H9 (cell line): ENCODE data around the gene LGALS14. TPM values are rescaled to one million over a fixed set of nuclear protein-coding genes. Genes with fewer than 3 reads are reported as not detected.

Source experiments
- DNase-seq: peaks from one replicate; pipeline ENCODE4 v3.0.0-alpha.2; 2017
- H2AFZ ChIP-seq: one replicate; pipeline ENCODE4 v1.6.1; 2013; ENCODE audit warnings: mild to moderate bottlenecking, low read length, control low read depth, moderate library complexity
- H2AK5ac ChIP-seq: 2 replicates; pipeline ENCODE4 v1.6.1; 2013; ENCODE audit warnings: low read length, control low read depth, mixed read lengths; ENCODE audit not compliant: insufficient read length
- H2BK120ac ChIP-seq: one replicate; pipeline ENCODE4 v1.6.1; 2013; ENCODE audit warnings: low read depth, mild to moderate bottlenecking, low read length, control low read depth, inconsistent platforms; ENCODE audit not compliant: poor library complexity, severe bottlenecking
- H2BK12ac ChIP-seq: 2 replicates; pipeline ENCODE4 v1.6.1; 2013; ENCODE audit warnings: low read length, control low read depth, mixed read lengths, low read depth; ENCODE audit not compliant: insufficient read length
- H2BK15ac ChIP-seq: 2 replicates; pipeline ENCODE4 v1.6.1; 2013; ENCODE audit warnings: low read depth, low read length, control low read depth
- H2BK20ac ChIP-seq: one replicate; pipeline ENCODE4 v1.6.1; 2013; ENCODE audit warnings: low read depth, mild to moderate bottlenecking, low read length, control low read depth, inconsistent platforms; ENCODE audit not compliant: poor library complexity, severe bottlenecking
- H2BK5ac ChIP-seq: 2 replicates; pipeline ENCODE4 v1.6.1; 2013; ENCODE audit warnings: low read length, control low read depth, mixed read lengths; ENCODE audit not compliant: insufficient read length
- H3K14ac ChIP-seq: 2 replicates; pipeline ENCODE4 v1.6.1; 2013; ENCODE audit warnings: low read length, control low read depth; ENCODE audit not compliant: insufficient read depth
- H3K18ac ChIP-seq: 2 replicates; pipeline ENCODE4 v1.6.1; 2013; ENCODE audit warnings: low read depth, mild to moderate bottlenecking, mixed read lengths, low read length, control low read depth; ENCODE audit not compliant: insufficient read length
- H3K23ac ChIP-seq: 2 replicates; pipeline ENCODE4 v1.6.1; 2013; ENCODE audit warnings: low read length, control low read depth, mixed read lengths, low read depth; ENCODE audit not compliant: insufficient read length
- H3K23me2 ChIP-seq: 2 replicates; pipeline ENCODE4 v1.6.1; 2013; ENCODE audit warnings: low read depth, mild to moderate bottlenecking, mixed read lengths, low read length, control low read depth; ENCODE audit not compliant: insufficient read length, poor library complexity, severe bottlenecking
- H3K27ac ChIP-seq: 2 replicates; pipeline ENCODE4 v1.5.1; 2013; ENCODE audit warnings: low read length, control low read depth, mixed read lengths, low read depth; ENCODE audit not compliant: insufficient read length
- H3K27me3 ChIP-seq: 2 replicates; pipeline ENCODE4 v1.6.1; 2013; ENCODE audit warnings: low read length, control low read depth, inconsistent platforms; ENCODE audit not compliant: insufficient read depth
- H3K4ac ChIP-seq: 2 replicates; pipeline ENCODE4 v1.6.1; 2013; ENCODE audit warnings: low read depth, mild to moderate bottlenecking, control low read depth, inconsistent platforms, low read length, moderate library complexity
- H3K4me1 ChIP-seq: 2 replicates; pipeline ENCODE4 v1.6.1; 2013; ENCODE audit warnings: low read length, control low read depth, inconsistent platforms; ENCODE audit not compliant: insufficient read depth
- H3K4me2 ChIP-seq: 2 replicates; pipeline ENCODE4 v1.6.1; 2013; ENCODE audit warnings: low read length, control low read depth, mixed read lengths; ENCODE audit not compliant: insufficient read length, insufficient read depth
- H3K56ac ChIP-seq: 2 replicates; pipeline ENCODE4 v1.6.1; 2013; ENCODE audit warnings: low read depth, mild to moderate bottlenecking, mixed read lengths, low read length, control low read depth; ENCODE audit not compliant: insufficient read length
- H3K79me1 ChIP-seq: 2 replicates; pipeline ENCODE4 v1.6.1; 2013; ENCODE audit warnings: low read depth, mild to moderate bottlenecking, moderate library complexity, low read length, control low read depth, inconsistent platforms; ENCODE audit not compliant: insufficient read depth, poor library complexity, severe bottlenecking
- H3K79me2 ChIP-seq: 2 replicates; pipeline ENCODE4 v1.6.1; 2013; ENCODE audit warnings: low read length, control low read depth, inconsistent platforms; ENCODE audit not compliant: insufficient read depth
- H3K9ac ChIP-seq: 2 replicates; pipeline ENCODE4 v1.6.1; 2013; ENCODE audit warnings: low read length, control low read depth, mixed read lengths; ENCODE audit not compliant: insufficient read length; ENCODE audit errors: extremely low read depth
- H3K9me3 ChIP-seq: one replicate; pipeline ENCODE4 v1.6.1; 2013; ENCODE audit warnings: low read depth, low read length, inconsistent platforms; ENCODE audit not compliant: control insufficient read depth
- H3T11ph ChIP-seq: one replicate; pipeline ENCODE4 v1.6.1; 2013; ENCODE audit warnings: mild to moderate bottlenecking, low read length, control low read depth, inconsistent platforms
- H4K20me1 ChIP-seq: one replicate; pipeline ENCODE4 v1.6.1; 2013; ENCODE audit not compliant: control insufficient read depth, insufficient read length, insufficient read depth
- H4K5ac ChIP-seq: 2 replicates; pipeline ENCODE4 v1.6.1; 2013; ENCODE audit warnings: low read depth, mild to moderate bottlenecking, mixed read lengths, low read length, control low read depth; ENCODE audit not compliant: insufficient read length
- H4K8ac ChIP-seq: replicated peaks from 2 replicates; pipeline ENCODE4 v1.6.1; 2013; ENCODE audit warnings: low read length, control low read depth, mixed read lengths, low read depth; ENCODE audit not compliant: insufficient read length
- H4K91ac ChIP-seq: 2 replicates; pipeline ENCODE4 v1.6.1; 2013; ENCODE audit warnings: low read depth, mild to moderate bottlenecking, moderate library complexity, mixed read lengths, low read length, control low read depth; ENCODE audit not compliant: insufficient read length
- H3K27ac Mint-ChIP-seq, 3 experiments: 2 replicates in 2 of 3; 3 replicates in 1 of 3; pipeline ENCODE4 v1.8.0; 2020 to 2021; ENCODE audit warnings: mixed read lengths in 3 of 3, mild to moderate bottlenecking in 1 of 3, moderate library complexity in 1 of 3
- H3K27me3 Mint-ChIP-seq: 2 replicates; pipeline ENCODE4 v1.8.0; 2021; ENCODE audit warnings: low read depth, mild to moderate bottlenecking, moderate library complexity, mixed read lengths
- H3K36me3 Mint-ChIP-seq, 3 experiments: 2 replicates in 2 of 3; 3 replicates in 1 of 3; pipeline ENCODE4 v1.8.0; 2020 to 2021; ENCODE audit warnings: low read depth in 3 of 3, mixed read lengths in 3 of 3; ENCODE audit not compliant: insufficient read depth in 1 of 3
- H3K4me1 Mint-ChIP-seq, 2 experiments: 2 replicates each; pipeline ENCODE4 v1.8.0; 2020; ENCODE audit warnings: mixed read lengths in 2 of 2
- H3K4me3 Mint-ChIP-seq, 2 experiments: 2 replicates in 1 of 2; 3 replicates in 1 of 2; pipeline ENCODE4 v1.8.0; 2020 to 2021; ENCODE audit warnings: mild to moderate bottlenecking in 2 of 2, mixed read lengths in 2 of 2, moderate library complexity in 1 of 2
- H3K9me3 Mint-ChIP-seq, 2 experiments: 2 replicates in 1 of 2; 3 replicates in 1 of 2; pipeline ENCODE4 v1.8.0; 2020; ENCODE audit warnings: mild to moderate bottlenecking in 2 of 2, mixed read lengths in 2 of 2, moderate library complexity in 1 of 2
- CTCF ChIP-seq: fragments of 200-600 bp; sonication (generic); conservative IDR thresholded peaks from 3 replicates; pipeline ENCODE4 v1.8.0; 2021; ENCODE audit warnings: antibody characterized with exemption, mild to moderate bottlenecking
- total RNA-seq: library from RNA; stranded (reverse); gene quantifications from 2 replicates; pipeline ENCODE4 v1.2.1, GENCODE V29; 2021

Gene LGALS14
- total RNA-seq, 1 experiment from 2014 or later, result not detected

- H4K91ac ChIP-seq, result no peak overlapping the region
- no peak overlapping the region for H3K18ac ChIP-seq
- no peak overlapping the region for H4K5ac ChIP-seq
- no peak overlapping the region for H2BK15ac ChIP-seq
- no peak overlapping the region for H3K9ac ChIP-seq
- H2BK120ac ChIP-seq, result no peak overlapping the region
- no peak overlapping the region for H2AK5ac ChIP-seq
- Mint-ChIP-seq H3K36me3 (no peaks in the 10 kb centered on the region), H3K27me3 (peaks cover 13% of the 10 kb centered on the region), H3K27ac (no peak overlapping the region), H3K4me1 (no peaks in the 10 kb centered on the region), H3K9me3 (no peaks in the 10 kb centered on the region), H3K4me3 (no peak overlapping the region)
- H3K79me1 ChIP-seq, result no peaks in the 10 kb centered on the region
- no peaks in the 10 kb centered on the region for H3K4me1 ChIP-seq
- H2AFZ ChIP-seq, result no peak overlapping the region
- no peak overlapping the region for H3K4ac ChIP-seq
- H3K79me2 ChIP-seq, result no peaks in the 10 kb centered on the region
- no peak overlapping the region for H2BK5ac ChIP-seq
- H3K27ac ChIP-seq, result no peak overlapping the region
- no peak for DNase-seq
- no peak overlapping the region for H3K56ac ChIP-seq
- H2BK20ac ChIP-seq, result no peak overlapping the region
- H2BK12ac ChIP-seq, result no peak overlapping the region
- H3T11ph ChIP-seq, result no peak overlapping the region
- no peak overlapping the region for H3K14ac ChIP-seq
- H3K23me2 ChIP-seq, result no peaks in the 10 kb centered on the region
- no peaks in the 10 kb centered on the region for H3K27me3 ChIP-seq
- no peak overlapping the region for H3K23ac ChIP-seq
- no peaks in the 10 kb centered on the region for H3K9me3 ChIP-seq
- TF ChIP-seq CTCF, result no peak
- H4K20me1 ChIP-seq, result no peaks in the 10 kb centered on the region
- no peak overlapping the region for H4K8ac ChIP-seq
- H3K4me2 ChIP-seq, result no peak overlapping the region
Measured at GRCh38 chr19:39752795-39753194, 48.5 kb downstream of the LGALS14 start.
